Glomerular endothelial cell (primary cell): ENCODE data around the gene CXCL1. TPM values are rescaled to one million over a fixed set of nuclear protein-coding genes. Genes with fewer than 3 reads are reported as not detected.

Source experiments
- DNase-seq: peaks from one replicate; pipeline ENCODE4 v3.0.0-alpha.2; 2011; ENCODE audit warnings: low read depth, low spot score; ENCODE audit errors: extremely low read depth
- total RNA-seq: library from RNA; depleted of rRNA; stranded (reverse); fragments of >200 nt; gene quantifications from 2 replicates; pipeline ENCODE4 v1.2.3, GENCODE V29; 2015

The CXCL1 gene
- total RNA-seq, 1 donor from 2014 or later: 404 TPM

DNA sequence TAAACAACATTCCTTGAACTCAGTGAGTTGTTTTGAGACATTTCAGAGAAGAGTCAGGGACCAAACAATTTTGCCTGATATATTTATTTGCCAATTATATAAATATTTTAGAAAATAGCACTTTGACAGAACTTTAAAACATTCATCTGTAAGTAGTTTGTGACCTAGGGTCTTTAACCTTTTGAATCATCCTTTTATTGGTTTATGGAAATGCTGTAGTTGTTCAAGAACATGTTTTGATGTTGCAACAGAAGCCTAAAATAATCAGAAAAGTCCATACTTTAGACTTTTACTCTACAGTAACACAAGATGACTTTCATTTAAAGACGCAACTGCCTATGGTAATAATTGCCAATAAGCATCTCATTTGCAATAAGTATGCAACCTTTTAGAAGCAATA is 43.0 kb downstream of the CXCL1 start:
- no peak for DNase-seq

DNA sequence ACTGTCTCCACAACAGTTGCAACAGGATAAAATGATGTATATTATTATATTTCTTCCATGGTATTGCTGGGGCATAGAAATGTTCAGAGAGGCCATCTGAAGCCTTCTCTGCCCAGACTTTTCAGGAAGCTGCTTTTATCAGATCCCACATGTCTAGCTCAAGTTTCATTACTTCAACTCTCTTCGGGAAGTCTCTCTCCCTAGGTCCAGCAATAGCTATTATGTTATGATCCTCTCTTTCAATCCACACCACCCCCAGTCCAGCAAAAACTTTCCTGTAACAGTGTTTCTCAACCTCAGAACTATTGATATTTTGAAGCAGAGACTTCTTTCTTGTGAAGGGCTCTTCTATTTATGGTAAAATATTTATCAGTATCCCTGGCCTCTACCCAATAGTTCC is 44.9 kb downstream of the CXCL1 start:
- DNase-seq: no peak

DNA sequence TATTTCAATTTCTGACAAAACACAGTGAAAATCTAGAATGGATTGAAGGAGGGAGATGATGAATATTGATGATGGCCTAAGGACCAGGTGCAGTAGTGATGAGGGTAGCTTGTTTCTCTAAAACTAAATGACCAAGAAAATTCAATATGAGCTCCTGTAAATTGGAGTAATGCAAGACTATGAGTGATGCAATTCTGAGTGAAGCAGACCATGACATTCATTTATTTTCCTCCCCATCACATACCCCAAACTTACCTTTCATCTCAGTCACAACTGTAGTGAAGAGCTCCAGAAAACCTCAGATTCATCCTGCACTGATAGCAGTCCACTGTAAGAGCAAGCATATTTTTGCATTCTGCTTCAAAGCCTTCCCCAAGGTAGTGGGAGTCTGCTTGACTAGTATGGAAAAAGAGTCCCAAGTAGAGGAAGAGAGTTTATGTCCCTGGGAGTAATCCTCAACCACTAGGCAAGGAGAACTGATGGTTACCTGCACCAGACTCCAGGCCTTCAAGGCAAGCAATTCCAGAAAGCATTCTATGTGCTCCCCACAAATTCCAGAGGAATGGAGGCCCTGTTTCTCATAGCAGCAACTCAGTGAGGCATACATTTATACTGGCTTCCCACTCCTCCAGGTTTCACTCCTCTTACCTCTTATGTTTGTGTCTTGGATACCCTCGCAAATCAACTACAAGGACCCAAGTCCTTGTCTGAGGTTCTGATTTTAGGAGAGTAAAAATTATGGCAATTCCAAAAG is 47.2 kb downstream of the CXCL1 start:
- DNase-seq: no peak

DNA sequence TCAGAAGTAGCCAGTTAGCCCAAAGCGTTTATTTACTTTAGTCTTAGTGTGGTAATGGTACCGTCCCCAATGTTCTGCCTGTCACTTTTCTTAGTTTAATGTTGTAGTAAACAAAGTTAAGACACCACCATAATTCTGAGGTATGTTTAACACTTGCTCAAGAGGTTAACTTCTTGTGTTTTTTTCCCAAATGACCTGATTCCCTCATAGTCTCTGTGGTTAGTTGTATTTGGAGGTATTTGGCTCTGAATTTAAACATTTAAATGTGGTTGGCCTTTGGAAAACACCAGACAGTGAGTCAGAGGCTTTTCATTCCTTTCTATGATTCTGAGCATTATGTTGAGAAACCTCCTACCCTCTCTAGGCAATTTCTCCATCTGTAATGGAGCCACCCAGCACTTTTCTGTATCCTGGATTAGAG is 47.9 kb downstream of the CXCL1 start:
- DNase-seq: no peak

DNA sequence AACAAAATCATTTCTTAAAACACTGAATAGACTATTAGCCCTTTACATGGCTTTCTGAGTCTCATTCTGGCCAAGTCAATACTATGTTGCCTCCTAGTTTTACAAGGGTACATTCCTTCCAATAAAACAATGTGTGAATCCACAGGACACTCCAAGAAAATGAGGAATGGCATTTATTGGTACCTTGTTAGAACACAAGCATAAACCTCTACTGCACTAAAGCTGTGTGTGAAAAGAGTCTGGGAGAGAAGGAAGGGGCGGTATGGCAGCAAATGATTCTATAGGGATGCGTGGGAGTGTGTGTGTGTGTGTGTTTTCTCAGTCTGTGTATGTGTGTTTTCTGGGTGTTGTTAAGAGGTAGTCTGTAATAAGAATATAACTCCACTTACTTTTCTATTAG is 48.9 kb downstream of the CXCL1 start:
- no peak for DNase-seq

DNA sequence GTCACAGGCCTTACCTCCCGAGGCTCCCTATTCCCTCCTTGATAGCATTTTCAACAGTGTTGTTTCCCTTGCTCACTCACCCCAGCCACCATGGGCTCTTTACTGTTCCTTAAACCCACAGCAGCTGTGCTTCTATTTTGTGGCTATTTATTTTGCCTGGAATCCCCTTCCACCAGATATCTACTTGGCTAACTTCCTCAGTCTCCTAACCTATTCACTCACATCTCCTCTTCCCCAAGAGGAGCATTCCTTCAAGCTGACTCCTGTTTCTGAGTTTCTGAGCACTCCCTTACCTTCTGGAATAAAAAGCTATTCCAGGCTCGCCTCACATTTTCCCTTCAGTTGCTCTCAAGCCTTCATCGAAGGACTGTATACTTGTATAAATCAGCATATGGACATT is 50.5 kb downstream of the CXCL1 start:
- no peak for DNase-seq

Other genes starting within 250 kb of the CXCL1 start
- 0.24 TPM in 1 of 2 replicates, not detected in the other for gene RASSF6, start 249.0 kb upstream of the CXCL1 start, total RNA-seq
- gene CXCL8, start 128.8 kb upstream of the CXCL1 start, total RNA-seq: 322 and 354 TPM in 2 replicates
- gene CXCL6, start 32.7 kb upstream of the CXCL1 start, total RNA-seq: 2.2 and 5.8 TPM in 2 replicates
- not detected in 2 replicates for gene PF4V1, start 16.1 kb upstream of the CXCL1 start, total RNA-seq
- gene PF4, start 112.6 kb downstream of the CXCL1 start, total RNA-seq: 2.3 TPM in 2 replicates
- 0.70 TPM in 1 of 2 replicates, not detected in the other for gene PPBP, start 118.8 kb downstream of the CXCL1 start, total RNA-seq
- gene CXCL5, start 129.3 kb downstream of the CXCL1 start, total RNA-seq: 12.0 and 17.5 TPM in 2 replicates
- gene CXCL3, start 169.3 kb downstream of the CXCL1 start, total RNA-seq: 4.3 and 21.2 TPM in 2 replicates
- gene CXCL2, start 229.8 kb downstream of the CXCL1 start, total RNA-seq: 35.6 and 179 TPM in 2 replicates